LNCAP (cell line): ENCODE measurements around the gene CCDC116.

ENCODE experiments used
- CTCF ChIP-seq: fragments of 450-650 bp; IDR thresholded peaks from 2 replicates; pipeline ENCODE4 v1.5.1; 2017; ENCODE audit warnings: mild to moderate bottlenecking

The CCDC116 gene

DNA sequence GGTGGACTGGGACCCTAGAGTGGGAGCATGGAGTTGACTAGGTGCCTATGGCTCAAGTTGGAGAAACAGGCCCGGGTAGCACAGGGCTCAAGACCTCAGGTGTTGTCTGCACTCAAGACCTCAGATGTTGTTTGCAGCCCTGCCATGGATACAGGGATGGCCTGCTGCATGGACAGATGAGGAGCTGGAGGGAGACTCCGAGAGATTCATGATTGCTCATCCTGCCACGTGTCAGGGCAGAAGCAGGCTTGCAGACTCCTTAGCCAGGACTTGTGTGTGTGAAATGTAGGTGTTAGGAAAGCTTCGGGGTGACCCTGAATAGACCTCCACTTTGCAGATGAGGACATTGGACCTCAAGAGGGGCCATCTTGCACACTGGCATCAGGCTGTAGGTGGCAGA is 921 bp downstream of the CCDC116 start:
- TF ChIP-seq CTCF = no peak

- TF ChIP-seq CTCF = no peak
These were observed 1.5 kb downstream of the CCDC116 start for GRCh38 chr22:21634081-21634480.

DNA sequence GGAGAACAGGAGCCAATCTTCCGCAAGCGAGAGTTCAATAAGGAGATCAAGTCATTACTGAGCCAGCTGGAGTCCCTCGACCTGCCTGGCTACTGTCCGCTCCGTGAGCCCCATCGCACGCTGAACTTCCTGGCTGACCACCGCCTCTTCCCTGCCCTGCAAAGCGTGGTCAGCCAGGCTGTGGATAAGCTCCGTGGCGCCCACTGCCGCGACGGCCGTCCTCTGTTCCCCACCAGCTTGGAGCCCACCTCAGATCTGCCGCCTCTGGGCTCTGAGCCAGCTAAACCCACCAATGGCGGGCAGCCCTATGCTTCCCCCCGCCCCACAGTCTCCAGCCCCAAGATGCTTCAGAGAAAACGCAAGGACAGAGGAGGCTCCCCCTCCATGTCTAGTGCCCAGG is 2.3 kb downstream of the CCDC116 start:
- TF ChIP-seq CTCF = no peak

DNA sequence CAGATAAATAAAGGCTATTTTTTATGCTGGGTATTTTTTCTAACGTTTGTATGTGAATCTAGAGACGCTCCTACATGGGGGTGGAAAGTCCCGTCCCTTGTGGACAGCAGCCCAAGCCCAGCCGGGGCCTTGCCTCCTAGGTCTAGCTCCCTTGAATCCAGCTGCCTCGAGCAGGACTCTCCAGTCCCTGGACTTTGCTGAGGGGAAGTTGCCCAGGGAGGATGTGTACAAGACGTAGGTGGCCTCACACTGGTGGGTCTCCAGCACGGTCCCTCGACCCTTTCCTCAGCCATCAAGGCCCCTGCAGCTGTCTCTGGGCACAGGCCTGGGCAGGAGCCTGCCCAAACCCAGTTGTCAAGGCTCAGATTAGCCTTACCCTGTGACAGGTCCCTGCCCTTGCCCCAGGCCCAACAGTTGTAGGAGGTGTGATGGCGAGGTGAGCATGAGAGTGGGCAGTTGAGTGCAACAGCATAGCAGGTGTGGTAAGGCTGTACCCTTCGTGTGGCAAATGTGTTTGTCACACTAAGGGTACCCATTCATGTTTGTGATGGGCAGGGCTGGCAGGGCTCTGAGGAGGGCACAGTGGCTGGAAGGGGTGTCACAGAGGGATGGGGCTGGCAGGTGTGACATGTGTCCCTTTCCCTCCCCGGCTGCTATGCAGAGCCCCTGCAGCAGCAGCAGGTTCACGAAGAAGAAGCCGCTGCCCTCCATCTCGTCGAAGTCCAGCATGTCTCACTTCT is 3.4 kb downstream of the CCDC116 start:
- no peak for TF ChIP-seq CTCF

DNA sequence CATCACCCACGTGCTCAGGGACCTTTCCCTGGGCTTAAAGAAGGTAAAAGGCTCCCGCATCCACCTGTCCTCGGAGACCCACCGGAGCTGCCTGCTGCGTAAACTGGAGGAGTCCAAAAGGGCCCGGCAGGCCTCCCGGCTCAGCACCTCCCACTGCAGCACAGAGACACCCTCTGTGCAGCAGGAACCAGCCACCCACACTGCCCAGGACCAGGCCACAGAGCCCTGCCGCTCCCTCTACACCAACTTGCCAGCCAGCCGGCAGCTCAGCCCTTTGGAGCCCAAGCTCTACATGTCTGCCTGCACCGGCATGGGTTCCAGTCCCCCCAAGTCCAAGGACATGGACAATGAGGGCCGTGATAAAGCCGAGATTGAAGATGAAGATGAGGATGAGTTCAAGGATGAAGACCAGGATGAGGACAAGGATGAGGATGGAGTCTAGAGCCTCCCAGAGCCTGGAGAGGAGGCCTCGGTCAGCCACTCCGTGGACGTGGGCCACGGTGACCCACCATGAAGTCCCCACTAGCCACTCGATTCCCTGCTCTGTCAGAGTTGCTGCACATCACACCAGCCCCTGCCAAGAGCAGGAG is 4.2 kb downstream of the CCDC116 start:
- TF ChIP-seq CTCF = no peak

GRCh38 chr22:21639359-21639758 is 6.8 kb downstream of the CCDC116 start:
- TF ChIP-seq CTCF = no peak

GRCh38 chr22:21640810-21641209 is 8.2 kb downstream of the CCDC116 start:
- TF ChIP-seq CTCF = no peak

DNA sequence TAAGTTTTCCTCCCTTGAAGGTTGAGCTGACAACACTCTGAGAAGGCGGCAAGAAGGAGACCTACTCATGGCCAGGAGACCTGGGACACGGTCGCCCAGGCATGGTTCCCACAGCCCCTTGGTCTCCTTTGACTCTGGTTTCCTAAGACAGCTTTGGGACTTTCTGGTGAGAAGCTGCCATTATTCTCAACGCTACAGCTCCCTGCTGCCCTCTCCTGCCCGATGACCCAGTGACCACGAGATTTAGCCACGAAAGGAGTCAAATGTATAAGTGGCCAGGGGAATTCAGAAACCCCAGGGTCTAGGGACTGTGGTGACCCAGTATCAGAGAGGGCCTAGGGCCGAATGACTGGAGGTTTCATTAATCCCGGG is 8.8 kb downstream of the CCDC116 start:
- TF ChIP-seq CTCF = peak; percentile 68
